ENCODE results near the gene CADM2.

DNA sequence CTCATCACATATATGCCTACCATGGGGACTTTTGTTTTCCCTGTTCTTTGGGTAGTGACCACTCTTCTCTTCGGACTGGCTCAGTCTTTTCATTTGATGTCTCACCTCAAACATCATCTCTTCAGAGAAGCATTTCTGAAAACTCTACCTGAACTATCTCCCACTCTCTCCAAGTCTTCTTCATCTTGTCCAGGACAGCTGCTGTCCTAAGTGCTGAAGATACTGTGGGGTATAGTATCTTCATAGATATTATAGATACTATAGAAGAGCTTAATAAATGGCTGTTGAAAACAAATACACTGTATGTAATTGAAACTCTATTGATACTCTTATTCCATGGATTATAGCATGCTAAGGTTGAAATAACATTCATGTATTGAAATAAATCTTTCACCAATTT, 672.3 kb downstream of the CADM2 start:
- TF ChIP-seq EZH2phosphoT487 (IDR thresholded peaks at IDR 0.05; ENCODE audit: unreplicated experiment): no peak
- TF ChIP-seq, protein P1, sequence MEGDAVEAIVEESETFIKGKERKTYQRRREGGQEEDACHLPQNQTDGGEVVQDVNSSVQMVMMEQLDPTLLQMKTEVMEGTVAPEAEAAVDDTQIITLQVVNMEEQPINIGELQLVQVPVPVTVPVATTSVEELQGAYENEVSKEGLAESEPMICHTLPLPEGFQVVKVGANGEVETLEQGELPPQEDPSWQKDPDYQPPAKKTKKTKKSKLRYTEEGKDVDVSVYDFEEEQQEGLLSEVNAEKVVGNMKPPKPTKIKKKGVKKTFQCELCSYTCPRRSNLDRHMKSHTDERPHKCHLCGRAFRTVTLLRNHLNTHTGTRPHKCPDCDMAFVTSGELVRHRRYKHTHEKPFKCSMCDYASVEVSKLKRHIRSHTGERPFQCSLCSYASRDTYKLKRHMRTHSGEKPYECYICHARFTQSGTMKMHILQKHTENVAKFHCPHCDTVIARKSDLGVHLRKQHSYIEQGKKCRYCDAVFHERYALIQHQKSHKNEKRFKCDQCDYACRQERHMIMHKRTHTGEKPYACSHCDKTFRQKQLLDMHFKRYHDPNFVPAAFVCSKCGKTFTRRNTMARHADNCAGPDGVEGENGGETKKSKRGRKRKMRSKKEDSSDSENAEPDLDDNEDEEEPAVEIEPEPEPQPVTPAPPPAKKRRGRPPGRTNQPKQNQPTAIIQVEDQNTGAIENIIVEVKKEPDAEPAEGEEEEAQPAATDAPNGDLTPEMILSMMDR (conservative IDR thresholded peaks at IDR 0.05; ENCODE audit: low read depth in 2 of 2): no peak
